HepG2 (cell line): Measurements from ENCODE around the gene DUS1L. TPM values are rescaled to one million over a fixed set of nuclear protein-coding genes. Genes with fewer than 3 reads are reported as not detected.

Experiments
- ELF1 ChIP-seq: sonication (generic); formaldehyde crosslinking; IDR thresholded peaks from 2 replicates; pipeline ENCODE4 v1.4.0; 2020; ENCODE audit warnings: missing genetic modification reagents
- FOXO1 ChIP-seq: sonication (generic); formaldehyde crosslinking; IDR thresholded peaks from 2 replicates; pipeline ENCODE4 v1.4.0; 2020; ENCODE audit warnings: missing genetic modification reagents
- GZF1 ChIP-seq: sonication (generic); formaldehyde crosslinking; IDR thresholded peaks from 2 replicates; pipeline ENCODE4 v1.5.1; 2020; ENCODE audit warnings: mild to moderate bottlenecking, missing genetic modification reagents
- SOX13 ChIP-seq, 3 experiments: fragments of 450-650 bp in 1 of 3; sonication (generic) in 1 of 3; formaldehyde crosslinking in 1 of 3; IDR thresholded peaks in 2 of 3; conservative IDR thresholded peaks in 1 of 3; 2 replicates each; pipeline versions ENCODE4 v1.5.0 to v1.6.1; 2016 to 2020; ENCODE audit warnings: antibody characterized with exemption in 1 of 3, mild to moderate bottlenecking in 1 of 3, missing compliant biosample characterization in 1 of 3, missing genetic modification reagents in 1 of 3, moderate library complexity in 1 of 3
- SRF ChIP-seq: IDR thresholded peaks from 2 replicates; pipeline ENCODE4 v1.6.1; 2011; ENCODE audit warnings: mild to moderate bottlenecking, low read depth, low read length, moderate library complexity
- ZC3H4 ChIP-seq: sonication (generic); formaldehyde crosslinking; IDR thresholded peaks from 2 replicates; pipeline ENCODE4 v1.4.0; 2020; ENCODE audit warnings: missing genetic modification reagents, borderline replicate concordance
- ZNF558 ChIP-seq: sonication (generic); formaldehyde crosslinking; IDR thresholded peaks from 2 replicates; pipeline ENCODE4 v1.9.0; 2022; ENCODE audit warnings: mild to moderate bottlenecking, missing genetic modification reagents, borderline replicate concordance
- ZNF607 ChIP-seq: sonication (generic); formaldehyde crosslinking; IDR thresholded peaks from 2 replicates; pipeline ENCODE4 v1.5.1; 2020; ENCODE audit warnings: missing genetic modification reagents, mild to moderate bottlenecking, borderline replicate concordance
- ZNF713 ChIP-seq: sonication (generic); formaldehyde crosslinking; IDR thresholded peaks from 2 replicates; pipeline ENCODE4 v1.4.0; 2020; ENCODE audit warnings: mild to moderate bottlenecking, missing genetic modification reagents
- polyA plus RNA-seq, 8 experiments: library from polyadenylated mRNA; depleted of rRNA in 3 of 8; stranded (reverse) in 7 of 8; unstranded in 1 of 8; fragments of >200 nt; fragmentation: Illumina TruSeq in 4 of 8; extraction: Trizol in 4 of 8; gene quantifications; 2 replicates each; pipeline versions ENCODE4 v1.2.1 to v1.2.3, GENCODE V29; 2011 to 2016; ENCODE audit warnings: low read depth in 4 of 8, missing spikeins in 1 of 8, mixed read lengths in 1 of 8; ENCODE audit not compliant: insufficient read depth in 1 of 8
- total RNA-seq, 5 experiments: library from RNA; depleted of rRNA; stranded (reverse); fragments of >200 nt; fragmentation: Illumina TruSeq; extraction: Trizol; gene quantifications; 2 replicates each; pipeline ENCODE4 v1.2.3, GENCODE V29; 2016; ENCODE audit warnings: low read depth in 1 of 5
- TF ChIP-seq, protein P1 (sequence below): sonication (generic); formaldehyde crosslinking; IDR thresholded peaks from 2 replicates; pipeline ENCODE4 v1.9.0; 2021; ENCODE audit warnings: missing genetic modification reagents, borderline replicate concordance
- TF ChIP-seq, protein P2 (sequence below): sonication (generic); formaldehyde crosslinking; IDR thresholded peaks from 2 replicates; pipeline ENCODE4 v1.5.1; 2020; ENCODE audit warnings: missing genetic modification reagents, mild to moderate bottlenecking, borderline replicate concordance
- TF ChIP-seq, protein P3 (sequence below): sonication (generic); formaldehyde crosslinking; IDR thresholded peaks from 2 replicates; pipeline ENCODE4 v1.8.0; 2022; ENCODE audit warnings: missing genetic modification reagents, mild to moderate bottlenecking, inconsistent platforms, borderline replicate concordance
- TF ChIP-seq, protein P4 (sequence below): sonication (generic); formaldehyde crosslinking; IDR thresholded peaks from 2 replicates; pipeline ENCODE4 v1.9.0; 2021; ENCODE audit warnings: missing genetic modification reagents, mild to moderate bottlenecking, borderline replicate concordance
- TF ChIP-seq, protein P5 (sequence below): sonication (generic); formaldehyde crosslinking; IDR thresholded peaks from 2 replicates; pipeline ENCODE4 v1.4.0; 2020; ENCODE audit warnings: missing genetic modification reagents, mild to moderate bottlenecking, borderline replicate concordance

Gene DUS1L
- total and polyA plus RNA-seq, 2 of the 13 experiments (the other 11 are each of a cell fraction or from before 2014, with no cell fraction given), result 81.0 to 109 TPM

DNA sequence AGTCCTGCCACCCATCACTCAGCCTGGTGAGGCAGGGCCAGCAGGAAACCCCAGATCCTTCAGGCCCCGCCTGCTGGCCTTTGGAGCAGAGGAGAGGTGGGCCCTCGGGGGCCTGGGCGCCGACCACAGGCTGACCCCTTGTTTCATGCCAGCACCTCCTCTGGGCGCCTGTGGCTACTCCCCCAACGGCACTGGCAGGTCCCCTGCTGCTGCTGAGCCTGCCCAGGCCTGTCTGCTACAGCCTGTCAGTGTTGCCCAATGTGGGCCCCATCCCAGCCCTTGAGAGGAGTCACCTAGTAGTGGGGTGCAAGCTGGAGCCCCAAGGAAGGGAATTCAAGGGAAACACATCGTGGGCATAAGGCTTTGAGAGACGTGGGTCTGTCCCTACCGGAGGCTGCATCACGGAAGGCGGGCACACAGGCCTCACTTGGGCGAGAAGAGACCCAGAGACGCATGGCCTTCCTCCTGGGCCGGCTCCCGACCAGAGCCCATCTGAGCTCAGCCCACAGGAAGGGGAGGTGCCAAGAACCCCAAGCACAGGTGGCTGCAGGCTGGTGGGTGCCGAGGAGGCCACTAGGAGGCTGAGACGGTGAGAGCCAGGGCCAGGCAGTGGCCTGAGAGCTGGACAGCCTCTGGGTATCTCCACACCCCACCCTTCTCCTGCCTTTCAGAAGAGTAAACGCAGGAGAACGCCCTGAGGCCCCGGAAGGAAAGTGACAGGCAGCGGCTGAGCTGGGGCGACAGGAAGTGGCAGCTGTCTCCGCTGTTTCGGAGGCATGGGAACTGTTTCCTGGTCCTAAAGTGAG, 40.5 kb upstream of the DUS1L start (continued):
- TF ChIP-seq, protein P1, sequence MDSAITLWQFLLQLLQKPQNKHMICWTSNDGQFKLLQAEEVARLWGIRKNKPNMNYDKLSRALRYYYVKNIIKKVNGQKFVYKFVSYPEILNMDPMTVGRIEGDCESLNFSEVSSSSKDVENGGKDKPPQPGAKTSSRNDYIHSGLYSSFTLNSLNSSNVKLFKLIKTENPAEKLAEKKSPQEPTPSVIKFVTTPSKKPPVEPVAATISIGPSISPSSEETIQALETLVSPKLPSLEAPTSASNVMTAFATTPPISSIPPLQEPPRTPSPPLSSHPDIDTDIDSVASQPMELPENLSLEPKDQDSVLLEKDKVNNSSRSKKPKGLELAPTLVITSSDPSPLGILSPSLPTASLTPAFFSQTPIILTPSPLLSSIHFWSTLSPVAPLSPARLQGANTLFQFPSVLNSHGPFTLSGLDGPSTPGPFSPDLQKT, result no peak
- no peak for TF ChIP-seq SRF
- TF ChIP-seq, protein P2, sequence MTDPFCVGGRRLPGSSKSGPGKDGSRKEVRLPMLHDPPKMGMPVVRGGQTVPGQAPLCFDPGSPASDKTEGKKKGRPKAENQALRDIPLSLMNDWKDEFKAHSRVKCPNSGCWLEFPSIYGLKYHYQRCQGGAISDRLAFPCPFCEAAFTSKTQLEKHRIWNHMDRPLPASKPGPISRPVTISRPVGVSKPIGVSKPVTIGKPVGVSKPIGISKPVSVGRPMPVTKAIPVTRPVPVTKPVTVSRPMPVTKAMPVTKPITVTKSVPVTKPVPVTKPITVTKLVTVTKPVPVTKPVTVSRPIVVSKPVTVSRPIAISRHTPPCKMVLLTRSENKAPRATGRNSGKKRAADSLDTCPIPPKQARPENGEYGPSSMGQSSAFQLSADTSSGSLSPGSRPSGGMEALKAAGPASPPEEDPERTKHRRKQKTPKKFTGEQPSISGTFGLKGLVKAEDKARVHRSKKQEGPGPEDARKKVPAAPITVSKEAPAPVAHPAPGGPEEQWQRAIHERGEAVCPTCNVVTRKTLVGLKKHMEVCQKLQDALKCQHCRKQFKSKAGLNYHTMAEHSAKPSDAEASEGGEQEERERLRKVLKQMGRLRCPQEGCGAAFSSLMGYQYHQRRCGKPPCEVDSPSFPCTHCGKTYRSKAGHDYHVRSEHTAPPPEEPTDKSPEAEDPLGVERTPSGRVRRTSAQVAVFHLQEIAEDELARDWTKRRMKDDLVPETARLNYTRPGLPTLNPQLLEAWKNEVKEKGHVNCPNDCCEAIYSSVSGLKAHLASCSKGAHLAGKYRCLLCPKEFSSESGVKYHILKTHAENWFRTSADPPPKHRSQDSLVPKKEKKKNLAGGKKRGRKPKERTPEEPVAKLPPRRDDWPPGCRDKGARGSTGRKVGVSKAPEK (CRISPR knock-in tag), result no peak
- TF ChIP-seq, protein P3, sequence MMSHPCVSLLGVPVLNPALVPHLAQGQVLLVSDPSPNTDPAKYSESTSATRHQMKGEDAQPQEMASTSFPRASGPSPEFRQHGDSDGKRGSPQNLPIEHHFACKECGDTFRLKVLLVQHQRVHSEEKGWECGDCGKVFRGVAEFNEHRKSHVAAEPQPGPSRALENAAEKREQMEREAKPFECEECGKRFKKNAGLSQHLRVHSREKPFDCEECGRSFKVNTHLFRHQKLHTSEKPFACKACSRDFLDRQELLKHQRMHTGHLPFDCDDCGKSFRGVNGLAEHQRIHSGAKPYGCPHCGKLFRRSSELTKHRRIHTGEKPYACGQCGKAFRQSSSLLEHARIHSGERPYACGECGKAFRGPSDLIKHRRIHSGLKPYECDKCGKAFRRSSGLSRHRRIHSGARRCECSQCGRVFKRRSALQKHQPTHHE (CRISPR knock-in tag), result peak; percentile 92; the same call in 1 of the 2 replicates
- no peak for TF ChIP-seq ZNF713 (CRISPR knock-in tag)
- TF ChIP-seq FOXO1 (CRISPR knock-in tag), result peak; percentile 30; the same call in 1 of the 2 replicates
- TF ChIP-seq, protein P4, sequence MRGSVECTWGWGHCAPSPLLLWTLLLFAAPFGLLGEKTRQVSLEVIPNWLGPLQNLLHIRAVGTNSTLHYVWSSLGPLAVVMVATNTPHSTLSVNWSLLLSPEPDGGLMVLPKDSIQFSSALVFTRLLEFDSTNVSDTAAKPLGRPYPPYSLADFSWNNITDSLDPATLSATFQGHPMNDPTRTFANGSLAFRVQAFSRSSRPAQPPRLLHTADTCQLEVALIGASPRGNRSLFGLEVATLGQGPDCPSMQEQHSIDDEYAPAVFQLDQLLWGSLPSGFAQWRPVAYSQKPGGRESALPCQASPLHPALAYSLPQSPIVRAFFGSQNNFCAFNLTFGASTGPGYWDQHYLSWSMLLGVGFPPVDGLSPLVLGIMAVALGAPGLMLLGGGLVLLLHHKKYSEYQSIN, result peak; percentile 42; the same call in 1 of the 2 replicates
- 0 out of 2 replicates have a peak, but pooled peaks have one; percentile 50 for TF ChIP-seq ZC3H4 (CRISPR knock-in tag)
- TF ChIP-seq ZNF607 (CRISPR knock-in tag), result peak; percentile 57; the same call in 1 of the 2 replicates
- no peak for TF ChIP-seq GZF1 (CRISPR knock-in tag)
- peak; percentile 83 for TF ChIP-seq ELF1 (CRISPR knock-in tag)
- peak; percentile 96 for TF ChIP-seq ZNF558 (CRISPR knock-in tag)
- TF ChIP-seq, protein P5, sequence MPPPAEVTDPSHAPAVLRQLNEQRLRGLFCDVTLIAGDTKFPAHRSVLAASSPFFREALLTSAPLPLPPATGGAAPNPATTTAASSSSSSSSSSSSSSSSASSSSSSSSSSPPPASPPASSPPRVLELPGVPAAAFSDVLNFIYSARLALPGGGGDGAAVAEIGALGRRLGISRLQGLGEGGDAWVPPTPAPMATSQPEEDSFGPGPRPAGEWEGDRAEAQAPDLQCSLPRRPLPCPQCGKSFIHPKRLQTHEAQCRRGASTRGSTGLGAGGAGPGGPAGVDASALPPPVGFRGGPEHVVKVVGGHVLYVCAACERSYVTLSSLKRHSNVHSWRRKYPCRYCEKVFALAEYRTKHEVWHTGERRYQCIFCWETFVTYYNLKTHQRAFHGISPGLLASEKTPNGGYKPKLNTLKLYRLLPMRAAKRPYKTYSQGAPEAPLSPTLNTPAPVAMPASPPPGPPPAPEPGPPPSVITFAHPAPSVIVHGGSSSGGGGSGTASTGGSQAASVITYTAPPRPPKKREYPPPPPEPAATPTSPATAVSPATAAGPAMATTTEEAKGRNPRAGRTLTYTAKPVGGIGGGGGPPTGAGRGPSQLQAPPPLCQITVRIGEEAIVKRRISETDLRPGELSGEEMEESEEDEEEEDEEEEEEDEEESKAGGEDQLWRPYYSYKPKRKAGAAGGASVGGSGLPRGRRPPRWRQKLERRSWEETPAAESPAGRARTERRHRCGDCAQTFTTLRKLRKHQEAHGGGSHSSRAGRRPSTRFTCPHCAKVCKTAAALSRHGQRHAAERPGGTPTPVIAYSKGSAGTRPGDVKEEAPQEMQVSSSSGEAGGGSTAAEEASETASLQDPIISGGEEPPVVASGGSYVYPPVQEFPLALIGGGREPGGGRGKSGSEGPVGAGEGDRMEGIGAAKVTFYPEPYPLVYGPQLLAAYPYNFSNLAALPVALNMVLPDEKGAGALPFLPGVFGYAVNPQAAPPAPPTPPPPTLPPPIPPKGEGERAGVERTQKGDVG (CRISPR knock-in tag), result no peak
- no peak for TF ChIP-seq SOX13 (IDR thresholded peaks at IDR 0.05)
- TF ChIP-seq SOX13 (CRISPR knock-in tag; conservative IDR thresholded peaks at IDR 0.05 in 1 of 2, IDR thresholded peaks at IDR 0.05 in 1 of 2), result peak in 1 of 2 experiments; percentile 15; a peak in 1 of 4 replicates
